EL (cell line): ENCODE measurements around the gene GRIN1.

ENCODE experiments used
- DNase-seq: peaks from one replicate; pipeline ENCODE4 v3.0.0-alpha.2; 2016

Gene GRIN1

DNA sequence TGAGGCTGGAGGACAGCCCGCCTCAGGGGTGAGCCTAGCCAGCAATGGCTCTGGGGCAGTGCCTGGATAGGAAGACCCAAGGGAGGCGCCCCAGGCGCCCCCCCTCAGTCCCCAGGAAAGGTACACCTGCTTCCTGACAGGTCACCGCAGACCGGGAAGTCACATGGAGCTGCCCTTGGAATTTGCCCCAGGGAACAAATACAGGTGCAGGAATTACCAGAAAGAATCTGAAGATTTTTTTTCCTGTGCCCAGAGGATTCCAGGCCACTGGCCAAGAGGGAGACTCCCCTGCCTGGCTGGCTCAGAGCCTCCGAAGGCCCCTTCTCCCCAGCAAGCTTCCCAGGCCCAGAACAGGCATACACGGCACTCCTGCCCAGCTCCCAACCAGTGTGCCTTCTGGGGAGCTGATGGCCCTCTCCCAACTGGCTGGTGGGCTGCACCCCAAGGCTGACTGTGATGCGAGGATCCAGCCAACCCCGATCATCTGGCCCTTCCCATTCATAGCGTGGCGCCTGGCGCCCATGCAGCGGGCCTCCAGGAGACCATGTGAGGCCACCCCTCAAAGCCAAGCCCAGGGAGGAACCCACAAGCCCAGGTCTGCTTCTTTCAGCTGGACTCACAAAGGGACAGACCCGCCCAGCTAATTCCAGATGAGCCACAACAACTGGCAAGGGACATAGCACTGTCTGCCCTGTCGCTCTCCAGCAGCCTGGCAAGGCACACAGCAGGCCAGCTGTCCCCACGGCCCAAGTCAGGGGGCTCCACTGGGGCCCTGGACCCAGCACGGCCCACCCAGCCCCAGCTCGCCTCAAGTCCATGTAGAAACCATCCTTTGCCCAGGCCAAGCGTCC lies 59.3 kb downstream of the GRIN1 start:
- DNase-seq: no peak

DNA sequence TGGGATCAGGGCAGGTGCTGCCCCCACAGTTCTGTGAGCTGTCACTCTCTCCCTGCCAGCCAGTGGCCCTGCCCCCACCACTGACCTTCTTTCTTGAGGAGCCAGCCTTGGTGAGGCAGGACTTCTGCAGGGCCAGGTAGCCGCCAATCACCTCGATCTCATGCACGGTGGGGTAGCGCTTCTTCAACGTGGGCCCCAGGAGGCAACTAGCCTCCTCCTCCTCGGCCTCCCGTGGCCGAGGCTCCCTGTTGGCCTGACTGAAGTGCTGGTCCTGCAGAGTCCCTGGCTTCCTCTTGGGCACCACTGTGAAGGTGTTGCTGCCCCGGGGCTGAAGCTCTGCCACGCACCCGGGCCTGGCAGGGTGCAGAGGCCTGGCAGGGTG lies 59.9 kb downstream of the GRIN1 start:
- no peak for DNase-seq

DNA sequence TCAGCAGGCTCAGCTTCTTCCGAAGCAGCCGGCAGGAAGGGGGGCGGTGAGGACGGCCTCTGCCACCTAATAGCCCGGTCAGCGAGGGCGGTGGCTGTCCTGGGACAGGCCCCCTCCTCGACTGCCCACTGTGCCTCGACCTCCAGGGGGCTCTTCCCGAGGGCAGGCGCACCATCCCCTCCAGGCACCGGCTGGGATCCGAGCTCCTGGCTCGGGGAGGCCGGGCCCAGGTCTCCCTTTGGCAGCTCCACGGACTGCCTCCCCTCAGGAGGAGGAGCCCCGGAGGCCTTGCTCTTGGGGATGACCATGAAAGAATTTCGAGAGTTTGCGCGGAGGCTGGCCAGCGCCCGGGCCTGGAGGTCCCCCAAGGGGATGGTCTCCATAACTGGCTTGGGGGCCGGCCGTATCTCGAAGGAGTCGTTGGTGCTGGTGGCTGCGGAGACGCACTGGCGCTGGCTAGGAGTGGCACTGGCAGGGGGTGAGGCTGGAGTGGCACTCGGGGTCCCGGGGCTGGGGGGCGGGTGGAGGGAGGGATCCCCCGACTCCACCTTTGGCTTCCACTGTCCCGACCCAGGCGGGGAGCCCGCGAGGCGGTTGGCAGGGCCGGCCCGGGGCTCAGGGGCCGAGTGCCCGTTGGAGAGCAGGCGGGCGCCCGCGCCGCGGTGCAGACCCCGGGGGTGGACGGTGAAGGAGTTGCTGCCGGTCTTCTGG lies 60.6 kb downstream of the GRIN1 start:
- peak; percentile 34 for DNase-seq

DNA sequence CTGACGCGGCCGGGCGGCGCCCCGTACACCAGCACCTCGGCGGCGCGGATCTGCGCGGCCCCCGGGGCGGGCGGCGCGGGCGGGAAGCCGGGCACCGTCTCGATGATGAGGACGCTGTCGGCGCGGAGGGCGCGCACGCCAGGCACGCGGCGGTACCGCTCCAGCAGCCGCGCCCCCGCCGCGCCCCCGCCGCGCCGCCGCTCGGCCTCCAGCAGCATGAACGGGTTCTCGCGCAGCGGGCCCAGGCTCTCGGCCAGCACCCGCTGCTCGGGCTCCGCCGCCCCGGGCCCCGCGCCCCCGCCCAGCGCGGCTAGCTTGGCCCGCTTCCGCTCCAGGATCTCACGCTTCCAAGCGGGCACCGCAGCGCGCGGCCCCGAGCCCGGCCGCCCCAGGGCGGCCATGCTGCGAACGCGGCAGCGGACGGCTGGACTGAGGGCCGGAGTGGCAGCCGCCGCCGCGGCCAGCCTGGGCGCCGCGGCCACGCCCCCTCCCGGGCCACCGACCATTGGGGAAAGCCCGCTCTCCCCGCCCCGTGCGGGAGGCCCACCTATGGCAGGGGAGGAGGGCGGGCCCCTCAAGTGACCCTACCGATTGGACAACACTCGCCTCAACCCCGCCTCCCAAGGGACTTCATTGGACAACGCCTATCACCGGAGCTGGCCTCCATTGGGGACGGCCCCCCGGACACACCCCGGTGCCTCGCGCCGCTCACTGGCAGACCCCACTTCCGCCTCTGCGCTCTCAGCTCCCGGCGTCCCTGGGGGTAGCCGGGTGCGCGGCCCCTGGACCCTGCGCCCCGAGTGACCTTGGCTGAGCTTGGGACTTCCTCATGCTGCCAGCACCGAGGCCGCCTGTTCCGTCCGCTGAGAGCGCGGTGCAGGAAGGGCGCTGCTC lies 61.6 kb downstream of the GRIN1 start, which contains the start of gene TPRN:
TSS of gene TPRN (minus strand) at position 431 of the 894 bp plus-strand sequence. CDS start at position 401, 30 bp downstream.
- peak; percentile 99 for DNase-seq

DNA sequence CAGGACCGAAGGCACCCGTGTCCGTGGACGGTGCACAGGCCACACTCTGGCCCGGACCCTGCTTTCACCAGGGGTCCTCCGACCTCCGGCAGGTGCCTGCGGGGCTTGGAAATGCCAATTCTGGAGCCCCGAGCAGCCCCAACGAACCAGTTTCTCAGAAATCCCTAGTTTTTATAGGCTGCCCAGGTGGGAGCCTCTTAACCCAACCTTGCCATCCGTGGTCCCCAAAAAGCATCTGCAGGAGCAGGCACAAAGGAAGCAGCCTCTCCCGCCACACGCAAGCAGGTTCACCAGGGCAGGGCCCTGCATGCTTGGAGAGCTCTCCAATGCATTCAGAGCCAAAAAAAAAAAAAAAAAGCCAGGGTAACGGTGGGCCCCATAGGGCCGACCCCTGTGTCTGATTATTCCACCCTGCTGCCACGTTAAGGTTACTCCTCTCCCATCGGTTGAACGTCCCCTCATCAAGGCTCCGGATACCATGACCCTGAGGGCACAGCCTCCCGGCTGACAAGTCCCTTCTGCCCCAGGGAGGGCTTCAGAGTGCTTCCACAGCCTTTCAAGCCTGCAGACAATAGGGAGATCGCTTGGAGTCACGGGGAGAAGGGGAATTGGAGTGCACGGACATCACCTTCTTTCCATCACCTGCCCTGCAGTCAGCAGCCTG lies 62.4 kb downstream of the GRIN1 start:
- DNase-seq: no peak

DNA sequence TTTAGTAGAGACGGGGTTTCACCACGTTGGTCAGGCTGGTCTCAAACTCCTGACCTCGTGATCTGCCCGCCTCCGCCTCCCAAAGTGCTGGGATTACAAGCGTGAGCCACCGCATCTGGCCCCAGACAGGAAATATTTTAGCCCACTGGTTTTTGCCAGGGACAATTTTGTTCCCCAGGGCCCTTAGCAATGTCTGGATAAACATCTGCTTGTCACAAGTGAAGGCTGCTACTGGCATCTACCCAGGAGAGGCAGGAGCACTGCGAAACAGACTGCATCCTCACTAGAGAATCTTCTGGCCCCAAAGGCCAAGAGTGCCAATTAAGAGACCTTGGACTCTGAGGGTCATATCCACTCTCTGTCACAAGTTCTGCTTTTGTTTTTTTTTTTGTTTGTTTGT lies 64.0 kb downstream of the GRIN1 start:
- no peak for DNase-seq

DNA sequence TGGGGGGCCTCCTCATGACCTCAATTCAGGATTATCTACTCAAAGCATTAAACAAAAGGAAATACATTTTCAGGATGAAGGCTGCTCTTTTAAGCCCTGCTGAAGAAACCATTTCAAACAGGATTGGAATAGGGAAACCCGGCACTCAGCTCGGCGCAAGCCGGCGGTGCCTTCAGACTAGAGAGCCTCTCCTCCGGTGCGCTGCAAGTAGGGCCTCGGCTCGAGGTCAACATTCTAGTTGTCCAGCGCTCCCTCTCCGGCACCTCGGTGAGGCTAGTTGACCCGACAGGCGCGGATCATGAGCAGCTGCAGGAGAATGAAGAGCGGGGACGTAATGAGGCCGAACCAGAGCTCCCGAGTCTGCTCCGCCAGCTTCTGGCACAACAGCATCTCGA lies 65.8 kb downstream of the GRIN1 start:
- no peak for DNase-seq

DNA sequence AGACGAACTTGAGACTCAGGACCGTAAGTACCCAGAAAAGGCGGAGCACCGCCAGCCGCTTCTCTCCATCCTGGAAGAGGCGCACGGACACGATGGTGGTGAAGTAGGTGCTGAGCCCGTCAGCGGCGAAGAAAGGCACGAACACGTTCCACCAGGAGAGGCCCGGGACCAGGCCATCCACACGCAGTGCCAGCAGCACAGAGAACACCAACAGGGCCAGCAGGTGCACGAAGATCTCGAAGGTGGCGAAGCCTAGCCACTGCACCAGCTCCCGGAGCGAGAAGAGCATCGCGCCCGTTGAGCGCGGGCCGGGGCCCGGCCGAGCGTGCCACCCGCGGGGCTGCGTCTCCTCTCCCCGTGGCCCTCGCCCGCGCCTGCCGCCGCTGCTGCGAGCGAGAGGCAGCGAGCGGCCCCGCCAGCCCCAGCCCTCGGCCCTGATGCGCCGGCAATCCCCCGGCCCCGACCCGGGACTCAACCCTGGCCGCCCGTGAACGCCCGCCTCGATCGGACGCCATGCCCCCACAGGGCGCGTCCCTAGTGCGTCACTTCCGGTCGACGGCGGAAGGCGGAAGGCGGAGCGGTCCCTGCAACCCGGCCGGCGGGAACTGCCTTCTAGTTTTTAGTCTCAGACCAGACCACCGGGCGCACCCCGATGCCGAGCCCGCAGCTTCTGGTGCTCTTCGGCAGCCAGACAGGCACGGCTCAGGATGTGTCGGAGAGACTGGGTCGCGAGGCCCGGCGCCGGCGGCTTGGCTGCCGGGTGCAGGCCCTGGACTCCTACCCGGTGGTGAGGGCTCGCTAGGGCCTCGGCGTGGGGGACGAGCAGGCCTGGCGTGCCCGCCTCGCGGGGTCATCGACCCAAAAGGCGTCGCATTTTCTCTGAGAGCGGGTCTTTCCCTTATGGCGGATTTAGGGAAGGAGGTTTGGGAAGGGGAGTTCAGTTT lies 66.4 kb downstream of the GRIN1 start, which contains the start of the genes NDOR1 and TMEM203:
TSS of gene NDOR1 (plus strand) at position 575 of the 944 bp plus-strand sequence. CDS start at position 653, 78 bp downstream.
TSS of gene TMEM203 (minus strand) at position 523 of the 944 bp plus-strand sequence. CDS start at position 289, 234 bp downstream.
- DNase-seq: peak; percentile 85

DNA sequence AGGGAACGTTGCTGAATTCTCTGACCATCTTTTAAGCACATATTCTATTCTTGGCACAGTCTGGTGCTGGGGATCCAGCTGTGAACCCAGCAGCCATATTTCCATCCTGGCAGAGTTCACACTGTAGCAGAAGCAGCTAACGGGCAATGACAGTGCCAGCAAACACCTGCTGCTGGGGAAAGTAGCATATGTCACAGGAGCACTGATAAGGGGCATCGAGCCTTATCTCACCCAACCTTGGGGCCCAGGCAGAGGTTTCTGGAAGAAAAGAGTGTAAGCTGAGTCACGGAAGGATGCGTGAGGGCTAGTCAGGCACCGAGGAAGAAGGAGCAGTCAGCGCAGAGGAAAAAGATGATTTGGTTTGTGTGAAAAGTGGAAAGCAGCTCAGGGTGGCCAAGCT lies 67.6 kb downstream of the GRIN1 start:
- DNase-seq: no peak

DNA sequence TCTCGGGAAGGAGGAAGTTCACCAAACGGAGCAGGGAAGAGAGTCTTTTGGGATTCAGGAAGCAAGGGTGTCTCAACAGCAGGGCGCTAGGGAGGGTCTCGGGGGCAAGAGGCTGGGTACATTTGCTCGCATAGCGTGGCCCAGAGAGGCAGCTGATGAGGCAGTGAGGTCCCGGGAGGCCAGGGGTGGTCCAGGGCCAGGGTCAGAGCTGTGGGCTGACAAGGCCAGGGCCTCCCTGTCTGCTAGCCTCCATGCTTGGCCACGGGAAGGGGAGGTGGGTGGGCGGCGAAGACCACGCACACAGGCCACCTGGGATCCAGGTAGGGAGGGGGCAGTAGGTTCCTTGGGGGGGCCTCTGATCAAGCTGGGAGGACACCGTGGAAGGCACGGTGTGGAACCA lies 72.6 kb downstream of the GRIN1 start:
- no peak for DNase-seq

DNA sequence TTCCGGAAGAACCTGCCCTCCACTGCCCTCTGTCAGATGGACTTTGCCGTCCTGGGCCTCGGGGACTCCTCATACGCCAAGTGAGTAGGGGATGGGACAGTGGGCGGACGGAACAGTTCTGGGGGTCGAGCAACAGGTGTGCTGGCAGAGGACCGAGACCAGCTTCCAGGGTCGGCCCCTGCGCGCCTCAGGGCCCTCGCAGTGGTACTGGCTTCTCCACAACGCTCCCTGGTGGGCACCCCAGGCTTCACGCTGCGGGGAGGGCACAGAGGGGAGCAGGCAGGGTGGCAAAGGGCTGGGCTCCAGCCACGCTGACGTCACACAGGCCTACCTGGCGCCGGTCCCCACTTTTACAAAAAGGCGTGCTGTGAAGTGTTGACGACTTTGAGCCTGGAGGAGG lies 73.6 kb downstream of the GRIN1 start:
- DNase-seq: no peak

DNA sequence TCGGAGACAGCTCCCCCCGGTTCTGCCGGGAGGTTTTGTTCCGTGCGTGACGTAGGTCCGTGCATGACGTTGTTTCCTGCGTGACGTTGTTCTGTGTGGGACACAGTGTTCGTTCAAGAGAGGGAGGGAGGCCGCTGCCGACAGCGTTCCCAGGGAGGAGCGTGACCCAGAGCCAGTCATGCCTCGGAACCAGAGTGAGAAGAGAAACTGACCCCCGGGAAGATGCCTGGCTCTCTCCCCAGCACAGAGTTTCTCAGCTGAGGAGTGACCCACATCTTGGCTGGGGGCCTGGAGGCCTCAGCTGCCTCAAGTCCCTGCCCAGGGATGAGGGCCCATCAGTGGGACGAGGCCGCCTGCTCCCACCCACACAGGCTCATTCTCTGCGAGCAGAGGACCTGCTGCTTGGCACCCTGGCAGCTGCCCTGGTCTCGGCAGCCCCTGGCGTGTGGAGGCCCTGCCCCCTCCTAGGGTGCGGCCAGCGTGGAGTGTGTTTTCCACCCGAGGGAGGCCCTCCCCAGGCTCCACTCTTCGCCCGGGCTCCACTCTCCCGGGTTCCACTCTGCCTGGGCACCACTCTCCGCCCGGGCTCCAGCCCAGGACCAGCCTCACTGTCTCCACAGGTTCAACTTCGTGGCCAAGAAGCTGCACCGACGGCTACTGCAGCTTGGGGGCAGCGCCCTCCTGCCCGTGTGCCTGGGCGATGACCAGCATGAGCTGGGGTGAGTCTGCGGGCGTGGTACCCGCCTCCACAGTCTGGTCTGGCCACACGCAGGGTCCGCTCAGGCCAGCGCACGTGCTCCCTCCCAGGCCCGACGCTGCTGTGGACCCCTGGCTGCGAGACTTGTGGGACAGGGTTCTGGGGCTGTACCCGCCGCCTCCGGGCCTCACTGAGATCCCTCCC lies 74.5 kb downstream of the GRIN1 start:
- no peak for DNase-seq

DNA sequence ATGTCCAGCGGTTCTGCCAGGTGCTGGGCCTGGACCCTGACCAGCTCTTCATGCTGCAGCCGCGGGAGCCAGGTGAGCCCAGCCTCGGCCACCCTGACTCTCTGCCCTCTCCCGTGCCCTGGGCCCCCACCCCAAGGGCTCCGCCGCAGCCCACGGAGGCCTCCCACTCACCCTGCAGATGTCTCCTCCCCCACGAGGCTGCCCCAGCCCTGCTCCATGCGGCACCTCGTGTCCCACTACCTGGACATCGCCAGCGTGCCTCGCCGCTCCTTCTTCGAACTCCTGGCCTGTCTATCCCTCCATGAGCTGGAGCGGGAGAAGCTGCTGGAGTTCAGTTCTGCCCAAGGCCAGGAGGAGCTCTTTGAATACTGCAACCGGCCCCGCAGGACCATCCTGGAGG lies 75.7 kb downstream of the GRIN1 start:
- DNase-seq: no peak

DNA sequence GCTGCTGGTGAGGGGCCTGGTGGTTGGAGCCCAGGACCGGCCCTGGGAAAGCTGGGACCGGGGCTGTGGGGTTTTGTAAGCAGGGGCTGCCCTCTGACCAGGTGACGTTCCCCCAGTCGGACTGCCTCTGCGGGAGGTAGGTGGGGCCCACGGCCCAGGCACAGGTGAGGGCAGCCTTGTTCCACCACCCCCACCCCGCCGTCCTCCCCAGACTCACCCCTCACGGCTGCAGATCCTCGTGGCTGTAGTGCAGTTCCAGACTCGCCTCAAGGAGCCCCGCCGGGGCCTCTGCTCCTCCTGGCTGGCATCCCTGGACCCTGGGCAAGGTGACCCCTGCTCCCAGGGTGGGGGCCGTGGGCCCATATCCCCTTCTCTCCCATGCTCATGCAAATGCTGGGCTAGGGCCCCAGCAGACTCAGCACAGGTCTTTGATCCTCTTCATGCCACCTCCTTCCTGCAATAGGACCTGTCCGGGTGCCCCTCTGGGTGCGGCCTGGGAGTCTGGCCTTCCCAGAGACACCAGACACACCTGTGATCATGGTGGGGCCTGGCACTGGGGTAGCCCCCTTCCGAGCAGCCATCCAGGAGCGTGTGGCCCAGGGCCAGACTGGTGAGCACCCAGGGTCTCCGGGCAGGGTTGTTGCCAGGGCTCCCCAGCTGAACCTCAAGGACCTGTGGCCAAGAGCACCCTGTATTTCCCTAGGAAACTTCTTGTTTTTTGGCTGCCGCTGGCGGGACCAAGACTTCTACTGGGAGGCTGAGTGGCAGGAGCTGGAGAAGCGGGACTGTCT lies 76.4 kb downstream of the GRIN1 start:
- DNase-seq: no peak

DNA sequence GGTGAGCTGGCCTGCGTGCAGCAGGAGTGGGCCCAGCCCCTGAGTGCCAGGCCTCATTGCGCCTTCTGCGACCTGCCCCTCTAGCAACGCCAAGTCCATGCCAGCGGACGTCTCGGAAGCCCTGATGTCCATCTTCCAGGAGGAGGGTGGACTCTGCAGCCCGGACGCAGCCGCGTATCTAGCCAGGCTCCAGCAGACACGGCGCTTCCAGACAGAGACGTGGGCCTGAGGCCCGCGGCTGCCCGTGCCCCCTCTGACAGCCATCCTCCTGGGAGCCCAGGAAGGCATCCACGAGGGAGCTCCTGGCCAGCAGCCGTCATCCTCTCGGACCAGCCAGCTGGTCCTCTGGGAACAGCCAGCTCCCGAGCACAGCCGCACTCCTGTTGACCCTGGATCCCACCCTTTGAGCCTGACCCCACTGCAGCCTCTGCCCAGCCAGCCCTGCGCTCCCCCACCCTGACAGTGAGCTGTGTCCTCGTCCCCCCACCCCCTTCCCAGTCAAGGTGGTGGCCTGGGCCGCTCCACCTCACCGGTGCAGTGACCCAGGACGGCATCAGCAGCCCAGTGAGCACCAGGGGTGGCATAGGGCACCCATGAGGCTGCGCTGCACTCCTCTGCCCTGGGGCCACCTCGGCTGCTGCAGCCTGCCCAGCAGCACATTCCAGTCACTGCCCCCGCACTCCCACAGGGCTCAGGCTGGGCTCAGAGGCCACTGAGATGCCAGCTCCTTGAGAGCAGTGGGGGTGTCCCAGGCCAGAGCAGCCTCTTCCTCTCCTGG lies 77.4 kb downstream of the GRIN1 start:
- no peak for DNase-seq

DNA sequence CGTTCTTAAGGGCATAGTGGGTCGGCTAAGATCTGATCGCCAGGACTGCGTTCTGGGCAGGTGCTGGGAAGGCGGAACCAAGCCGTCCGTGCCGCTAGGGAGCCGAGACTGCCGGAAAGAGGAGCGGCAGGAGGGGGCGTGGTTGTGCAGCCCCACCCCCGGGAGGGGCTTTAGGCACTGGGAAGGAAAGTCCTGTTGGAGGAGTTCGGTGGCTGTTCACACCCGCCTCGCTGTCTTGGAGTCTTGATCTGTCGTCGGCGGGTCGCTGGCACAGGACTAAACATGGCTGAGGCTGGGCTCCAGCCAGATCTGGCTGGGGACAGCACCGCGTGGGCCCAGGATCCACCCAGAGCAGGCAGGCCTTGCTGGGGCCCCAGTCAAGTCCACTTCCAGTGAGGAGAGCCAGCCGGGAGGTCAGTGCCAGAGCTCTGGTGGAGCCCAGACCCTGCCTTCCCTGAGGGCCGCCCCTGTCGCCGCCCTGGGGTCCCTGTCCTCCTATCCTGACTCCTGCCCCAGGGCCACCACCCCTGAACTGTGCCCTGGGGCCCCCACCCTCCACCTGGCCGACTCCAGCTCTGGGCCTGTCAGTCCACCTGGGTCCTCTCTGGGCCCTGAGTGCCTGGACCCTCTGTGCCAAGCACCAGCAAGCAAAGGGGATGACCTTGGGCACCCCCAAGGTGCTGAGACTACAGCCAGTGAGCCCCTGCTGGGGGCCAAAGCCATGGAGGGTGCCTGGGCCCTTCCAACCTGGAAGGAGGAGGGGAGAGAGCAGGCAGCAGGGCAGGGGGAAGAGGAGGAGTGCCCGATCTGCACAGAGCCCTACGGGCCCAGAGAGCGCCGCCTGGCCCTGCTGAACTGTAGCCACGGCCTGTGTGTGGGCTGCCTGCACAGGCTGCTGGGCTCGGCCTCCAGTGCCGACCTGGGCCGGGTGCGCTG lies 78.6 kb downstream of the GRIN1 start:
- no peak for DNase-seq

DNA sequence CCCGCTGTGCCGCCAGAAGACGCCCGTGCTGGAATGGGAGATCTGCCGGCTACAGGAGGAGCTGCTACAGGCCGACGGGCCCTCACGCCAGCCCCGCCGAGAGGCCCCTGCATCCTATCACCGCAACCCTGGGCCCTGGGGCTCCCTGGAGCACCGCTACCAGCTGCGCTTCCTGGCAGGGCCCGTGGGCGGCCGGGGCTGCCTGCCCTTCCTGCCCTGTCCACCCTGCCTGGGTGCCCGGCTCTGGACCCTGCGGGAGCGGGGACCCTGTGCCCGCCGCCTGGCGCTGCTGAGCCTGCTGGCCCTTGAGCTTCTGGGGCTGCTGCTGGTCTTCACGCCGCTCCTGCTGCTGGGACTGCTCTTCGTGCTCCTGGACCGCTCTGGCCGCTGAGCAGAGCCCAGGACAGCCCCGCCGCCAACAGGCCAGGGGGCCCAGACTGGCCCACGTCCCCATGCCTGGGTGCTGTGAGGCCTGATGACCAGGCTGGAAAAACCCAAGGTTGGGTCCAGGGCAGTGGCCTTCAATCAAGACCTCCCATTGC lies 79.3 kb downstream of the GRIN1 start:
- DNase-seq: no peak
